Endothelial cell (in vitro differentiated cells): ENCODE measurements around the gene RXRG. TPM values are rescaled to one million over a fixed set of nuclear protein-coding genes. Genes with fewer than 3 reads are reported as not detected.

Experiments used
- DNase-seq: peaks from one replicate; pipeline ENCODE4 v3.0.0; 2021; ENCODE audit warnings: low spot score
- H3K27ac Mint-ChIP-seq: one replicate; pipeline ENCODE4 v1.8.0; 2021; ENCODE audit warnings: mixed read lengths, inconsistent platforms; ENCODE audit not compliant: unreplicated experiment
- H3K27me3 Mint-ChIP-seq: one replicate; pipeline ENCODE4 v1.8.0; 2021; ENCODE audit warnings: mild to moderate bottlenecking, moderate library complexity, mixed read lengths, inconsistent platforms; ENCODE audit not compliant: unreplicated experiment
- H3K36me3 Mint-ChIP-seq: one replicate; pipeline ENCODE4 v1.8.0; 2021; ENCODE audit warnings: mild to moderate bottlenecking, low read depth, mixed read lengths, inconsistent platforms; ENCODE audit not compliant: unreplicated experiment
- H3K4me1 Mint-ChIP-seq: one replicate; pipeline ENCODE4 v1.8.0; 2021; ENCODE audit warnings: mild to moderate bottlenecking, mixed read lengths, inconsistent platforms; ENCODE audit not compliant: unreplicated experiment
- H3K4me3 Mint-ChIP-seq: one replicate; pipeline ENCODE4 v1.8.0; 2021; ENCODE audit warnings: mild to moderate bottlenecking, mixed read lengths, inconsistent platforms; ENCODE audit not compliant: unreplicated experiment
- H3K9me3 Mint-ChIP-seq: one replicate; pipeline ENCODE4 v1.8.0; 2021; ENCODE audit warnings: mixed read lengths, inconsistent platforms; ENCODE audit not compliant: unreplicated experiment
- total RNA-seq: library from RNA; stranded (reverse); fragmentation: NEBNext Ultra II Directional; extraction: Animal tissue kit (Norgen Biotek cat#: 25700); gene quantifications from one replicate; pipeline ENCODE4 v1.2.1, GENCODE V29; 2021; ENCODE audit not compliant: unreplicated experiment
- TF ChIP-seq, protein P1 (sequence below): fragments of 200-600 bp; sonication (generic); IDR thresholded peaks from one replicate; pipeline ENCODE4 v1.5.0; 2021; ENCODE audit warnings: antibody characterized with exemption; ENCODE audit not compliant: unreplicated experiment

The RXRG gene
- total RNA-seq, 1 donor from 2014 or later, result not detected

DNA sequence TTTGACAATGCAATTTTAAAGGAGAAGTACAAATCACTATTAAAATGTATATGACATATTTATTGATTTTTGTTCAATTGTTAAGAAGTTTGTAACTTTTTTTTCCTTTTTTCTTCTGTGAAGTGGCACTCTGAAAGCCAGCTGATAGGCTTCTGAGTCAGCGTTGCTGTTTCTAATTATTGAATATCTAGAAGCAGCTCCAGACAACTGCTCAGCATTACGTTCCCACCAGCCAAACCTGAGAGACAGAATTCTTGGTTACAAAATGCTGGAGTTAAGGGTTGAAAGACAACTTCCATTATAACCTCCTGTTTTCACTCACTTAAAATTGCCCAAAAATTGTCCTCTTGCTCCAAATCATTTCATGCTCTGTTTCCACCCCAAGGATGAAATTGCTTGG, 57.0 kb downstream of the RXRG start:
- TF ChIP-seq, protein P1, sequence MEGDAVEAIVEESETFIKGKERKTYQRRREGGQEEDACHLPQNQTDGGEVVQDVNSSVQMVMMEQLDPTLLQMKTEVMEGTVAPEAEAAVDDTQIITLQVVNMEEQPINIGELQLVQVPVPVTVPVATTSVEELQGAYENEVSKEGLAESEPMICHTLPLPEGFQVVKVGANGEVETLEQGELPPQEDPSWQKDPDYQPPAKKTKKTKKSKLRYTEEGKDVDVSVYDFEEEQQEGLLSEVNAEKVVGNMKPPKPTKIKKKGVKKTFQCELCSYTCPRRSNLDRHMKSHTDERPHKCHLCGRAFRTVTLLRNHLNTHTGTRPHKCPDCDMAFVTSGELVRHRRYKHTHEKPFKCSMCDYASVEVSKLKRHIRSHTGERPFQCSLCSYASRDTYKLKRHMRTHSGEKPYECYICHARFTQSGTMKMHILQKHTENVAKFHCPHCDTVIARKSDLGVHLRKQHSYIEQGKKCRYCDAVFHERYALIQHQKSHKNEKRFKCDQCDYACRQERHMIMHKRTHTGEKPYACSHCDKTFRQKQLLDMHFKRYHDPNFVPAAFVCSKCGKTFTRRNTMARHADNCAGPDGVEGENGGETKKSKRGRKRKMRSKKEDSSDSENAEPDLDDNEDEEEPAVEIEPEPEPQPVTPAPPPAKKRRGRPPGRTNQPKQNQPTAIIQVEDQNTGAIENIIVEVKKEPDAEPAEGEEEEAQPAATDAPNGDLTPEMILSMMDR, result no peak
- Mint-ChIP-seq H3K4me1 (no peaks in the 10 kb centered on the region), H3K27ac (no peak overlapping the region), H3K4me3 (no peak overlapping the region), H3K9me3 (no peaks in the 10 kb centered on the region), H3K36me3 (no peaks in the 10 kb centered on the region), H3K27me3 (peaks cover 2% of the 10 kb centered on the region)
- no peak for DNase-seq

DNA sequence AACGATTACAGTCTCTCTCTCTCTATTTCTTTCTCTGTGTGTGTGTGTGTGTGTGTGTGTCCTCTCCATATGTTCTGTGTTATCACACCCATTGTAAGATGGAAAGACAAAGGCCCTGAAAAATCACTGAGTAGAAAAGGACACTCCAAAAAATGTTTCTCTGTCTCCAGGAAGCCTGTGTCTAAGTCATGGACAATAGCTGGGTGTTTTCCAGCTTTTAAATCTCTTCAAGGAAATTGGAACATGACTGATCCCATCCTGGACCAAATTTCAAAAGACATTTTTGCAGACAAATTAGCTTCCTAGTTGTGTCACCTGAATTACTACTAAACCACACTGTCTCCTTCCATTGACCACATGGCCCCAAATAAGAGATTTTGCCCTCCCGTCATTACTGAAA, 57.4 kb downstream of the RXRG start:
- Mint-ChIP-seq H3K9me3 (no peaks in the 10 kb centered on the region), H3K36me3 (no peaks in the 10 kb centered on the region), H3K27ac (no peak overlapping the region), H3K4me3 (no peak overlapping the region), H3K27me3 (peaks cover 2% of the 10 kb centered on the region), H3K4me1 (no peaks in the 10 kb centered on the region)
- DNase-seq, result no peak
- TF ChIP-seq, protein P1, result no peak

DNA sequence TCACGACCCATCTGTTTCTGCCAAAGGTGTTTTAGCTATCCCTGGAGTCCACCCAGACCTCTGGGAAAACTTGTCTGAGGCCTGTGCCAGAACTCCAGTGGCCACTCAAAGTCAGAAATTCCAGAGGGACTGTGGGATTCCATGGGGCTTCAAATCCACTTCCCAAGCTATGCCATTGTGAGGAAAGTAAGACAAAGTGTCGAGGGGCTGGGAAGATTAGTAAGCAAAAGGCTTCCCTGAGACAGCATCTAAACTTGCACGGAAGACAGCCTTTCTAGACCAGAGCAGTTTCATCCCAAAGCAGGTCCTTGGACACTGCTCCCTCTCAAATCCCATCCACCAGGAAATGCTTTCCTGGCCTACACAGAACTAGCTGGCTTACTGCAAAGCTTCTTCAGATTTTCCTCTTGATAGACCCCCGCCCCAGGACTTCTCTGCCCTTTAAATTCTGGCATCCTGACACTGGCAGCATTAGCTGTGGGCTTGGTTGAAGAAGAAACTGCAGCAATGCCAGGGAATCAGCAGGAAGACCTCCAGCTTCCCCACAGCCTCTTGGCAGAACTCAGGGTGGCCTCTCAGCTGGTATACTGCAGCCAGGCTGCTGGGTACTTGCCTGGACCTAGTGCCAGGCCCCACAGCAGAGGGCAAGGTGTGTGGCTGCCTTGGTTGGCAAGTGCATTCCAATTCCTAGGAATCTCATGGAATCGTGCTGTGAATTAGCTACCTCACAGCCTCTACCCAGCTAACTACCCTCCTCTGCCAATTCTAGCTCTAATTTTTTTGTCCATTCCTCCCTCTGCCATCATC, 61.1 kb downstream of the RXRG start:
- H3K27ac Mint-ChIP-seq, result no peak overlapping the region
- DNase-seq, result no peak
- H3K9me3 Mint-ChIP-seq, result no peaks in the 10 kb centered on the region
- no peaks in the 10 kb centered on the region for H3K4me1 Mint-ChIP-seq
- no peak overlapping the region for H3K4me3 Mint-ChIP-seq
- TF ChIP-seq, protein P1, result no peak
- no peaks in the 10 kb centered on the region for H3K36me3 Mint-ChIP-seq
- peaks cover 4% of the 10 kb centered on the region for H3K27me3 Mint-ChIP-seq

DNA sequence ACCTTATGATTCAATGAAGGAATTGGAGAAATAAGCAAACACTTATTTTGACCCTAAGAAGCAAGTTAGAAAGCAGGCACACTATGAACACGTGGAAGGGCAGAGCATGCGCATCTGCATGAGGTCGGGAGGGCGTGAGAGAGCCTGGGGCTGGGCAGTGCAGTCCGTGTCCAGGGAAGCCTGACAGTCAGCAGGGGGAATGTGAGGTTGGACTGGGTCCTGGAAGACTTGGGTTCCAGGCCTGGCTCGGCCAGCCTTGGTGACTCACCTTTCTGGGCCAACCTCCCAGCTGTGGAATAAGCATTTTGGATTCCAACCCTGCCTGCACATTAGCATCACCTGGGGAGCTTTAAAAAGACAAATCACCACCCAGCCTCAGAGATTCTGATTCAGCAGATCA, 61.9 kb downstream of the RXRG start:
- DNase-seq, result no peak
- no peaks in the 10 kb centered on the region for H3K9me3 Mint-ChIP-seq
- H3K36me3 Mint-ChIP-seq, result no peaks in the 10 kb centered on the region
- TF ChIP-seq, protein P1, result no peak
- H3K4me1 Mint-ChIP-seq, result no peaks in the 10 kb centered on the region
- no peak overlapping the region for H3K27ac Mint-ChIP-seq
- H3K27me3 Mint-ChIP-seq, result peaks cover 4% of the 10 kb centered on the region
- H3K4me3 Mint-ChIP-seq, result no peak overlapping the region

DNA sequence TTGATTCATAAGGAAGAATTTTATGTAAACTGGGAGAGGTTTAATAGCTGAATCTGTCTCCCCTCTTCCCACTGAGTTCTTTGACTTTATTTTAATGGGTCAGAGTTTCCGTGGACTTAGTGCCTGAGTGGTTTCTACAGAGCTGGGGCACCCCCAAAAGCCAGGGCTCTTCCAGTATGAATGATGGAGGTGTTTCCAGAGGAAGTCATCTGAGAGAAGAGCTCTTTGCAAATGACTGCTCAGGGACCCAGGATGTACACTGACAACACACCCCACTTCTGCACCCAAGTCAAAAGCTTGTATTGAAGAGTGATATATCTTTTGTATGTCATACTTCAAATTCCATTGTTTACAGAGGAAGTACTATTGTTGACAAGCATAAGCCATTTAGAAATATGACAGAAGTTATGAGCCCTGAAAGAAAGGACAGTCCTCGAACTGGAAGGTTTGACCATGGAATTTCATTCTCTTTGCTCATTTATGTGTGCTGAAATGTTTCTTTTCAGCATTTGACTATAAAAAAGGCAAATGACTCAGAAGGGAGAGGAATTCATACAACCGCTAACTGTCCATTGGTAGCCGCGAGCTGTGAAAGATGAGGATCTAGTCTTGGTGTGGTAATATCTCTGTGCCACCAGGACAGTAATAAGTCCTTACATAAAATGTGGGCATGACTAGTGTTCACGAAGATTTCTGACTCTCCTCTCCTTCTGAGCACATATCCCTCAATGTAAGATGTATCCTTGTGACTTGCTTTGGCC, 63.0 kb downstream of the RXRG start:
- H3K4me3 Mint-ChIP-seq, result no peak overlapping the region
- H3K36me3 Mint-ChIP-seq, result no peaks in the 10 kb centered on the region
- no peak for DNase-seq
- H3K27ac Mint-ChIP-seq, result no peak overlapping the region
- peaks cover 4% of the 10 kb centered on the region for H3K27me3 Mint-ChIP-seq
- H3K9me3 Mint-ChIP-seq, result no peaks in the 10 kb centered on the region
- TF ChIP-seq, protein P1, result no peak
- H3K4me1 Mint-ChIP-seq, result peaks cover 3% of the 10 kb centered on the region
